ENCODE measurements around the gene FAN1.
A peak's percentile ranks its signal among the peaks of the same experiment; 100 is the strongest.

Gene FAN1

GRCh38 chr15:30921781-30922479 is 18.2 kb downstream of the FAN1 start:
- DNase-seq: no peak

- DNase-seq: no peak
Observed at GRCh38 chr15:30922480-30923311, 19.0 kb downstream of the FAN1 start.

- DNase-seq: no peak
Observed at GRCh38 chr15:30923429-30923828, 19.7 kb downstream of the FAN1 start.

- DNase-seq: no peak
Observed at GRCh38 chr15:30924353-30924752, 20.6 kb downstream of the FAN1 start.

- no peak for DNase-seq
Observed at GRCh38 chr15:30925686-30926085, 22.0 kb downstream of the FAN1 start.

- no peak for DNase-seq
Observed at GRCh38 chr15:30926161-30926560, 22.4 kb downstream of the FAN1 start.

GRCh38 chr15:30927148-30927761 is 23.5 kb downstream of the FAN1 start:
- DNase-seq: no peak

- no peak for DNase-seq
Observed at GRCh38 chr15:30928076-30928475, 24.4 kb downstream of the FAN1 start.

- DNase-seq: peak; percentile 10
Observed at GRCh38 chr15:30929064-30929669, 25.5 kb downstream of the FAN1 start.

GRCh38 chr15:30929982-30930381 is 26.3 kb downstream of the FAN1 start:
- DNase-seq: no peak

- no peak for DNase-seq
Observed at GRCh38 chr15:30930422-30930821, 26.7 kb downstream of the FAN1 start.

- no peak for DNase-seq
Observed at GRCh38 chr15:30933293-30933692, 29.6 kb downstream of the FAN1 start.

- no peak for DNase-seq
Observed at GRCh38 chr15:30939161-30939560, 35.4 kb downstream of the FAN1 start.

GRCh38 chr15:30940359-30940758 is 36.6 kb downstream of the FAN1 start:
- DNase-seq: no peak

- DNase-seq: no peak
Observed at GRCh38 chr15:30941520-30941919, 37.8 kb downstream of the FAN1 start.

GRCh38 chr15:30943654-30944335 is 40.1 kb downstream of the FAN1 start:
- no peak for DNase-seq

- DNase-seq: no peak
Observed at GRCh38 chr15:30953183-30953582, 49.5 kb downstream of the FAN1 start.

- DNase-seq: no peak
Observed at GRCh38 chr15:30953731-30954378, 50.1 kb downstream of the FAN1 start.

GRCh38 chr15:30954674-30955073 is 51.0 kb downstream of the FAN1 start:
- DNase-seq: no peak

GRCh38 chr15:30956216-30957124 is 52.8 kb downstream of the FAN1 start:
- no peak for DNase-seq

- no peak for DNase-seq
Observed at GRCh38 chr15:30958219-30958618, 54.5 kb downstream of the FAN1 start.
